Effector memory CD4-positive, alpha-beta T cell (primary cell): ENCODE measurements around the gene PRKRA.
"Not testable (repeated sequence)": the region's sequence is repeated elsewhere in the genome, so short reads cannot be mapped to it uniquely, and the experiment has no call there.

Source experiments
- DNase-seq, 3 donors: peaks; one replicate each; pipeline ENCODE4 v3.0.0-alpha.2; 2020
- H3K27ac ChIP-seq: 2 replicates; pipeline ENCODE4 v1.7.0; 2013; ENCODE audit warnings: mild to moderate bottlenecking, low read length, moderate library complexity; ENCODE audit not compliant: insufficient read depth, poor library complexity, severe bottlenecking
- H3K27me3 ChIP-seq: replicated peaks from 2 replicates; pipeline ENCODE4 v1.7.0; 2013; ENCODE audit warnings: mild to moderate bottlenecking, low read length; ENCODE audit not compliant: insufficient read depth, control insufficient read depth, poor library complexity, severe bottlenecking
- H3K36me3 ChIP-seq: 2 replicates; pipeline ENCODE4 v1.7.0; 2013; ENCODE audit warnings: mild to moderate bottlenecking, low read length, moderate library complexity; ENCODE audit not compliant: control insufficient read depth, insufficient read depth
- H3K4me1 ChIP-seq: 2 replicates; pipeline ENCODE4 v1.7.0; 2013; ENCODE audit warnings: low read length, mild to moderate bottlenecking; ENCODE audit not compliant: control insufficient read depth, insufficient read depth, poor library complexity, severe bottlenecking
- H3K4me3 ChIP-seq: 2 replicates; pipeline ENCODE4 v1.7.0; 2013; ENCODE audit warnings: low read length, low read depth, mild to moderate bottlenecking; ENCODE audit not compliant: insufficient read depth, poor library complexity, severe bottlenecking
- H3K9me3 ChIP-seq: 2 replicates; pipeline ENCODE4 v1.7.0; 2013; ENCODE audit warnings: mild to moderate bottlenecking, low read length, moderate library complexity; ENCODE audit not compliant: control insufficient read depth

Gene PRKRA

GRCh38 chr2:178479758-178480226, 28.8 kb upstream of the PRKRA start:
- Histone ChIP-seq H3K4me3 (peak overlapping the region; percentile 60), H3K9me3 (no peaks in the 10 kb centered on the region), H3K36me3 (no peaks in the 10 kb centered on the region), H3K27ac (peak overlapping the region; percentile 84), H3K27me3 (no peaks in the 10 kb centered on the region), H3K4me1 (peaks cover 16% of the 10 kb centered on the region)
- no peak for DNase-seq

GRCh38 chr2:178479275-178479616, 28.3 kb upstream of the PRKRA start:
- Histone ChIP-seq H3K27me3 (no peaks in the 10 kb centered on the region), H3K9me3 (no peaks in the 10 kb centered on the region), H3K4me3 (peak overlapping the region; percentile 71), H3K4me1 (peaks cover 16% of the 10 kb centered on the region), H3K27ac (peak overlapping the region; percentile 84), H3K36me3 (no peaks in the 10 kb centered on the region)
- no peak for DNase-seq

GRCh38 chr2:178478439-178479274, 27.7 kb upstream of the PRKRA start, which contains the start of gene FKBP7:
Gene FKBP7 (minus strand): TSS chr2:178478600. CDS start chr2:178478499, 101 bp downstream.
- peak within 1 kb of the TSS; percentile 71 for H3K4me3 ChIP-seq
- H3K27me3 ChIP-seq, result no peaks in the 10 kb centered on the region
- peaks cover 16% of the 10 kb centered on the region for H3K4me1 ChIP-seq
- H3K27ac ChIP-seq, result peak within 1 kb of the TSS; percentile 84
- H3K9me3 ChIP-seq, result no peaks in the 10 kb centered on the region
- peak; percentile 79 to 82 (median 80) for DNase-seq
- no peaks in the 10 kb centered on the region for H3K36me3 ChIP-seq

DNA sequence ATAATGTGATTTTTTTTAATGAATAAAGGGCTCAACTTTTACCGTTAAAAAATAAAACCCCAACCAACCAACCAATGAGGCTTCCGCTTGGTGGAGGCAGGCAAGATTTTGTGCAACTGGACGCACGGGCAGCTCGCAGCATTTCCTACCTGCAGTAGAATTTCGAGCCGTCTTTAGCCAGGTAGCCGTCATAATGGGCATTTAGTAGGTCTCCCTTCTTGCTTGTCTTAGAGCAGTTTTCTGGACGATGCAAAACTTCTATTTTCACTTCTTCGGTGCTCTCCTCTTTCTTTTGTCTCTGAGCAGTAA, 27.1 kb upstream of the PRKRA start:
- H3K9me3 ChIP-seq, result no peaks in the 10 kb centered on the region
- peak overlapping the region; percentile 84 for H3K27ac ChIP-seq
- no peaks in the 10 kb centered on the region for H3K27me3 ChIP-seq
- peak overlapping the region; percentile 71 for H3K4me3 ChIP-seq
- DNase-seq, result no peak
- no peaks in the 10 kb centered on the region for H3K36me3 ChIP-seq
- peaks cover 16% of the 10 kb centered on the region for H3K4me1 ChIP-seq

GRCh38 chr2:178477443-178478129, 26.6 kb upstream of the PRKRA start:
- Histone ChIP-seq H3K27ac (peak overlapping the region; percentile 84), H3K4me3 (no peak overlapping the region), H3K9me3 (no peaks in the 10 kb centered on the region), H3K36me3 (no peaks in the 10 kb centered on the region), H3K4me1 (peaks cover 12% of the 10 kb centered on the region), H3K27me3 (no peaks in the 10 kb centered on the region)
- DNase-seq, result no peak

DNA sequence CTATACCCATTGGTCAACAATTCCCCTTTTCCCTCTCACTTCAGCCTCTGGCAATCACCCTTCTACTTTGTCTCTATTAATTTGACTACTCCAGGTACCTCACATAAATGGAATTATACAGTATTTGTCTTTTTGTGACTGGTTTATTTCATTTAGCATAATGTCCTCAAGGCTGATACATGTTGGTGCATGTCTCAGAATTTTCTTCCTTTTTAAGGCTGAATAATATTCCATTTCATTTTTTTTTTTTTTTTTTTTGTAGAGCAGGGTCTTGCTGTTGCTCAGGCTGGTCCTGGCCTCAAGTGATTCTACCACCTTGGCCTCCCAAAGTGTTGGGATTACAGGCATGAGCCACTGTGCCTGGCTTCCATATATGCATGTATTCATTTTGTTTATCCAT, 25.5 kb upstream of the PRKRA start:
- no peaks in the 10 kb centered on the region for H3K36me3 ChIP-seq
- H3K9me3 ChIP-seq, result no peaks in the 10 kb centered on the region
- no peak overlapping the region for H3K27ac ChIP-seq
- no peaks in the 10 kb centered on the region for H3K27me3 ChIP-seq
- no peak for DNase-seq
- peaks cover 3% of the 10 kb centered on the region for H3K4me1 ChIP-seq
- H3K4me3 ChIP-seq, result no peak overlapping the region

- no peak overlapping the region for H3K4me3 ChIP-seq
- DNase-seq, result no peak
- H3K27ac ChIP-seq, result no peak overlapping the region
- H3K9me3 ChIP-seq, result no peaks in the 10 kb centered on the region
- no peaks in the 10 kb centered on the region for H3K36me3 ChIP-seq
- no peaks in the 10 kb centered on the region for H3K4me1 ChIP-seq
- no peaks in the 10 kb centered on the region for H3K27me3 ChIP-seq
These were observed 23.6 kb upstream of the PRKRA start for GRCh38 chr2:178474560-178474959.

DNA sequence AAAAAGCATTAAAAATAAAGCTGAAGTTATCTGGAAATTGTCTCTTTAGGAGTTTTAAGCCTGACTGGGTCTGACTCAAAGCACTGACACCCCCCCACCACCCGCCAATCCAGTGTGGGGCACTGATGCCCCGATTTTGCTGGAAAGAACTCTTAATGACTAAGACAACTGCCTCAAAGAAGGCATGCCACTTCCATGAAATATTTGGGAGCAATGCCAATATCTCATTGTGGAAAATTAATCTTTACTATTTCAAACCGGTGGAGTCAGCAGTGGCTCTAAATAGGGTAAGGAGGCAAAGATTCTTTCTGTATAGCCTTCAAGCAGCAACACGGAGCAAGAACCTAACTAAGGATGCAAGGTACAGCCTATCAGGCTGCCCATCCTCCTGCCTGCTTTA, 23.0 kb upstream of the PRKRA start:
- no peaks in the 10 kb centered on the region for H3K9me3 ChIP-seq
- DNase-seq, result no peak
- H3K27ac ChIP-seq, result no peak overlapping the region
- H3K27me3 ChIP-seq, result no peaks in the 10 kb centered on the region
- no peaks in the 10 kb centered on the region for H3K4me1 ChIP-seq
- no peaks in the 10 kb centered on the region for H3K36me3 ChIP-seq
- H3K4me3 ChIP-seq, result no peak overlapping the region

- H3K27ac ChIP-seq, result no peak overlapping the region
- no peaks in the 10 kb centered on the region for H3K27me3 ChIP-seq
- H3K4me3 ChIP-seq, result no peak overlapping the region
- no peak for DNase-seq
- H3K36me3 ChIP-seq, result no peaks in the 10 kb centered on the region
- H3K4me1 ChIP-seq, result no peaks in the 10 kb centered on the region
- no peaks in the 10 kb centered on the region for H3K9me3 ChIP-seq
These were observed 22.4 kb upstream of the PRKRA start for GRCh38 chr2:178473373-178473772.

DNA sequence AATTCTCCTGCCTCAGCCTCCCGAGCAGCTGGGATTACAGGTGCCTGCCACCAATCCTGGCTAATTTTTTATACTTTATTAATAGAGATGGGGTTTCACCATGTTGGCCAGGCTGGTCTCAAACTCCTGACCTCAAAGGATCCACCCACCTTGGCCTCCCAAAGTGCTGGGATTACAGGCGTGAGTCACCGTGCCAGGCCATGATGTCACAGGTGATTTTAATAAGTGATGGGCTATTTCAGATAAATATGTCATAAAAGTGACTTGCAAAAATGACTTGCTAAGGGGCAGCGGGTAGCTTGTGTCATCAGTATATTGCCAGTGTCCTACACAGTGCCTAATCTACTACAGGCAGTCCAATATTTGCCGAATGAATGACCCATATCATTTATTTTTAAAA, 20.3 kb upstream of the PRKRA start:
- not testable (repeated sequence) for H3K4me1 ChIP-seq, H3K9me3 ChIP-seq, DNase-seq, H3K27me3 ChIP-seq, H3K27ac ChIP-seq, H3K36me3 ChIP-seq, H3K4me3 ChIP-seq
